Measurements from ENCODE around the gene TYW3.
A peak's percentile ranks its signal among the peaks of the same experiment; 100 is the strongest.
"Not testable (repeated sequence)": the region's sequence is repeated elsewhere in the genome, so short reads cannot be mapped to it uniquely, and the experiment has no call there.

The TYW3 gene

GRCh38 chr1:74732071-74732946 is 643 bp upstream of the TYW3 start:
- H3K27ac ChIP-seq (ENCODE audit: low read length), result peak overlapping the region; percentile 93
- not testable (repeated sequence) for H3K27me3 ChIP-seq (ENCODE audit: low read depth, low read length); H3K9me3 ChIP-seq (ENCODE audit: control insufficient read depth in 1 of 2, low read length in 2 of 2)
- H3K4me1 ChIP-seq (ENCODE audit: control insufficient read depth in 1 of 2, insufficient read depth in 2 of 2, low read length in 2 of 2), result peaks cover 3 to 53% of the 10 kb centered on the region in 2 donors
- H3K4me3 ChIP-seq (ENCODE audit: low read depth in 1 of 2, low read length in 2 of 2), result peak overlapping the region; percentile 92 to 98
- H3K36me3 ChIP-seq (ENCODE audit: control insufficient read depth in 1 of 2, insufficient read depth in 2 of 2, low read length in 2 of 2), result peaks cover 4 to 16% of the 10 kb centered on the region in 2 donors

GRCh38 chr1:74733604-74734484 is 892 bp downstream of the TYW3 start:
- H3K9me3 ChIP-seq (ENCODE audit: control insufficient read depth in 1 of 2, low read length in 2 of 2), result no peaks in the 10 kb centered on the region
- H3K4me1 ChIP-seq (ENCODE audit: control insufficient read depth in 1 of 2, insufficient read depth in 2 of 2, low read length in 2 of 2), result peaks cover 3 to 44% of the 10 kb centered on the region in 2 donors
- H3K27me3 ChIP-seq (ENCODE audit: low read depth, low read length), result no peaks in the 10 kb centered on the region
- H3K27ac ChIP-seq (ENCODE audit: low read length), result peak overlapping the region; percentile 93
- peaks cover 16 to 29% of the 10 kb centered on the region in 2 donors for H3K36me3 ChIP-seq (ENCODE audit: control insufficient read depth in 1 of 2, insufficient read depth in 2 of 2, low read length in 2 of 2)
- H3K4me3 ChIP-seq (ENCODE audit: low read depth in 1 of 2, low read length in 2 of 2), result peak overlapping the region; percentile 92 to 98

GRCh38 chr1:74737333-74737732 is 4.4 kb downstream of the TYW3 start:
- no peak overlapping the region for H3K4me3 ChIP-seq (ENCODE audit: low read depth in 1 of 2, low read length in 2 of 2)
- H3K27ac ChIP-seq (ENCODE audit: low read length), result no peak overlapping the region
- no peaks in the 10 kb centered on the region for H3K9me3 ChIP-seq (ENCODE audit: control insufficient read depth in 1 of 2, low read length in 2 of 2)
- H3K4me1 ChIP-seq (ENCODE audit: control insufficient read depth in 1 of 2, insufficient read depth in 2 of 2, low read length in 2 of 2), result peaks cover 3 to 15% of the 10 kb centered on the region in 2 donors
- H3K36me3 ChIP-seq (ENCODE audit: control insufficient read depth in 1 of 2, insufficient read depth in 2 of 2, low read length in 2 of 2), result peaks cover 16 to 58% of the 10 kb centered on the region in 2 donors
- H3K27me3 ChIP-seq (ENCODE audit: low read depth, low read length), result no peaks in the 10 kb centered on the region

- H3K9me3 ChIP-seq (ENCODE audit: control insufficient read depth in 1 of 2, low read length in 2 of 2); H3K4me1 ChIP-seq (ENCODE audit: control insufficient read depth in 1 of 2, insufficient read depth in 2 of 2, low read length in 2 of 2); H3K4me3 ChIP-seq (ENCODE audit: low read depth in 1 of 2, low read length in 2 of 2); H3K27me3 ChIP-seq (ENCODE audit: low read depth, low read length); H3K27ac ChIP-seq (ENCODE audit: low read length): not testable (repeated sequence)
- peaks cover 16 to 74% of the 10 kb centered on the region in 2 donors for H3K36me3 ChIP-seq (ENCODE audit: control insufficient read depth in 1 of 2, insufficient read depth in 2 of 2, low read length in 2 of 2)
Observed at GRCh38 chr1:74740307-74740980, 7.5 kb downstream of the TYW3 start.

DNA sequence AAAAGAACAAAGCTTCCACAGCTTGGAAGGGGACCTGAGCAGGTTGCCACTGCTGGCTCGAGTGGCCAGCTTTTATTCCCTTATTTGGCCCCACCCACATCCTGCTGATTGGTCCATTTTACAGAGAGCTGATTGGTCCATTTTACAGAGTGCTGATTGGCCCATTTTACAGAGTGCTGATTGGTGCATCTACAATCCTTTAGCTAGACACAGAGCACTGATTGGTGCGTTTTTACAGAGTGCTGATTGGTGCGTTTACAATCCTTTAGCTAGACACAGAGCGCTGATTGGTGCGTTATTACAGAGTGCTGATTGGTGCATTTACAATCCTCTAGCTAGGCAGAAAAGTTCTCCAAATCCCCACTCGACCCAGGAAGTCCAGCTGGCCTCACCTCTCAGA is 12.3 kb downstream of the TYW3 start:
- H3K4me3 ChIP-seq (ENCODE audit: low read depth in 1 of 2, low read length in 2 of 2); H3K27me3 ChIP-seq (ENCODE audit: low read depth, low read length); H3K27ac ChIP-seq (ENCODE audit: low read length); H3K9me3 ChIP-seq (ENCODE audit: control insufficient read depth in 1 of 2, low read length in 2 of 2); H3K4me1 ChIP-seq (ENCODE audit: control insufficient read depth in 1 of 2, insufficient read depth in 2 of 2, low read length in 2 of 2): not testable (repeated sequence)
- H3K36me3 ChIP-seq (ENCODE audit: control insufficient read depth in 1 of 2, insufficient read depth in 2 of 2, low read length in 2 of 2), result peaks cover 14 to 80% of the 10 kb centered on the region in 2 donors

DNA sequence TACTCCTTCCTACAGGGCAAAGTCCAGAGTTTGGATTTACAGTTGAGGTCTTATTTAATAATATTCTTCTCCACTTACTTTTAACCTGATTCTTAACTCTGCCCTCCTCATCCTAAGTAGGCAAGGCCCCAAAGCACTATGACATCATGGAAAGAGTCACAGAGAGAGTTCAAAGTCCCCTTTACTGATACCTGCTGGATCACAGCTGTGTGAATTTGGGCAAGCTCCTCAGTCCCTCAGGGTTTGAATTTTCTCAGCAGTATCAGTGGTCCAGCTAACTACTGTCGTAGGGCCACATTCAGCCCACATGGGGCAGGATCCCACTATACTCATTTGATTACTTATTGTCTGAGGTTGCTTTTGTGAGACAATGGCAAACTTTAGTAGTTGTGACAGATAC is 16.0 kb downstream of the TYW3 start:
- Histone ChIP-seq H3K27me3 (ENCODE audit: low read depth, low read length) (no peaks in the 10 kb centered on the region), H3K4me3 (ENCODE audit: low read depth in 1 of 2, low read length in 2 of 2) (no peak overlapping the region), H3K4me1 (ENCODE audit: control insufficient read depth in 1 of 2, insufficient read depth in 2 of 2, low read length in 2 of 2) (no peaks in the 10 kb centered on the region), H3K36me3 (ENCODE audit: control insufficient read depth in 1 of 2, insufficient read depth in 2 of 2, low read length in 2 of 2) (peaks cover 25 to 78% of the 10 kb centered on the region in 2 donors), H3K9me3 (ENCODE audit: control insufficient read depth in 1 of 2, low read length in 2 of 2) (no peaks in the 10 kb centered on the region), H3K27ac (ENCODE audit: low read length) (no peak overlapping the region)

- H3K9me3 ChIP-seq (ENCODE audit: control insufficient read depth in 1 of 2, low read length in 2 of 2), result no peaks in the 10 kb centered on the region
- no peaks in the 10 kb centered on the region for H3K4me1 ChIP-seq (ENCODE audit: control insufficient read depth in 1 of 2, insufficient read depth in 2 of 2, low read length in 2 of 2)
- H3K27ac ChIP-seq (ENCODE audit: low read length), result no peak overlapping the region
- H3K36me3 ChIP-seq (ENCODE audit: control insufficient read depth in 1 of 2, insufficient read depth in 2 of 2, low read length in 2 of 2), result peaks cover 26 to 89% of the 10 kb centered on the region in 2 donors
- H3K4me3 ChIP-seq (ENCODE audit: low read depth in 1 of 2, low read length in 2 of 2), result no peak overlapping the region
- H3K27me3 ChIP-seq (ENCODE audit: low read depth, low read length), result no peaks in the 10 kb centered on the region
Observed at GRCh38 chr1:74753104-74753503, 20.2 kb downstream of the TYW3 start.

DNA sequence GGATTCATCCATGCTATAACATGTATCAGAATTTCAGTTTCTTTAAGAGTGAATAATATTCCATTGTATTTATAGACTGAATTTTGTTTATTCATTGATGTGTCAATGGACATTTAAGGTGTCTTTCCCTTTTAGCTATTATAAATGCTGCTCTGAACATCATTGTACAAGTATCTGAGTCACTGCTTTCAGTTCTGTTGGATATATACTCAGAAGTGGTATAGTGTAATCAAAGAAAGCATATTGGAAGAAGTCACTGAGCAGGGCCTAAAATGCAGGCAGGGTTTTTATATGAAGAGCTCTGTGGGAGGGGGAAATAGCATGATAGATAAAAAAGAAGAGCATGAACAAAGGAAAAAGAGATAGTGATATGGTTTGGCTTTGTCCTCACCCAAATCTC is 22.5 kb downstream of the TYW3 start:
- H3K27me3 ChIP-seq (ENCODE audit: low read depth, low read length), result no peaks in the 10 kb centered on the region
- H3K27ac ChIP-seq (ENCODE audit: low read length), result no peak overlapping the region
- no peaks in the 10 kb centered on the region for H3K9me3 ChIP-seq (ENCODE audit: control insufficient read depth in 1 of 2, low read length in 2 of 2)
- peaks cover 18 to 84% of the 10 kb centered on the region in 2 donors for H3K36me3 ChIP-seq (ENCODE audit: control insufficient read depth in 1 of 2, insufficient read depth in 2 of 2, low read length in 2 of 2)
- no peaks in the 10 kb centered on the region for H3K4me1 ChIP-seq (ENCODE audit: control insufficient read depth in 1 of 2, insufficient read depth in 2 of 2, low read length in 2 of 2)
- no peak overlapping the region for H3K4me3 ChIP-seq (ENCODE audit: low read depth in 1 of 2, low read length in 2 of 2)

GRCh38 chr1:74756650-74757049 is 23.7 kb downstream of the TYW3 start:
- H3K9me3 ChIP-seq (ENCODE audit: control insufficient read depth in 1 of 2, low read length in 2 of 2); H3K4me1 ChIP-seq (ENCODE audit: control insufficient read depth in 1 of 2, insufficient read depth in 2 of 2, low read length in 2 of 2); H3K27ac ChIP-seq (ENCODE audit: low read length); H3K4me3 ChIP-seq (ENCODE audit: low read depth in 1 of 2, low read length in 2 of 2); H3K27me3 ChIP-seq (ENCODE audit: low read depth, low read length): not testable (repeated sequence)
- peaks cover 22 to 83% of the 10 kb centered on the region in 2 donors for H3K36me3 ChIP-seq (ENCODE audit: control insufficient read depth in 1 of 2, insufficient read depth in 2 of 2, low read length in 2 of 2)

GRCh38 chr1:74763807-74764206 is 30.9 kb downstream of the TYW3 start:
- Histone ChIP-seq H3K4me1 (ENCODE audit: control insufficient read depth in 1 of 2, insufficient read depth in 2 of 2, low read length in 2 of 2) (no peaks in the 10 kb centered on the region), H3K9me3 (ENCODE audit: control insufficient read depth in 1 of 2, low read length in 2 of 2) (no peaks in the 10 kb centered on the region), H3K27me3 (ENCODE audit: low read depth, low read length) (no peaks in the 10 kb centered on the region), H3K36me3 (ENCODE audit: control insufficient read depth in 1 of 2, insufficient read depth in 2 of 2, low read length in 2 of 2) (peaks cover 27 to 33% of the 10 kb centered on the region in 2 donors), H3K4me3 (ENCODE audit: low read depth in 1 of 2, low read length in 2 of 2) (no peak overlapping the region), H3K27ac (ENCODE audit: low read length) (no peak overlapping the region)

GRCh38 chr1:74766579-74766978 is 33.6 kb downstream of the TYW3 start:
- H3K9me3 ChIP-seq (ENCODE audit: control insufficient read depth in 1 of 2, low read length in 2 of 2), result no peaks in the 10 kb centered on the region
- H3K4me3 ChIP-seq (ENCODE audit: low read depth in 1 of 2, low read length in 2 of 2), result no peak overlapping the region

More at GRCh38 chr1:74766579-74766978, 33.6 kb downstream of the TYW3 start:
- no peak overlapping the region for H3K27ac ChIP-seq (ENCODE audit: low read length)
- H3K4me1 ChIP-seq (ENCODE audit: control insufficient read depth in 1 of 2, insufficient read depth in 2 of 2, low read length in 2 of 2), result no peaks in the 10 kb centered on the region
- peaks cover 12 to 18% of the 10 kb centered on the region in 2 donors for H3K36me3 ChIP-seq (ENCODE audit: control insufficient read depth in 1 of 2, insufficient read depth in 2 of 2, low read length in 2 of 2)
- H3K27me3 ChIP-seq (ENCODE audit: low read depth, low read length), result no peaks in the 10 kb centered on the region
